ENCODE measurements around the gene ATF6. TPM values are rescaled to one million over a fixed set of nuclear protein-coding genes. Genes with fewer than 3 reads are reported as not detected.

ATF6 gene
- total and polyA plus RNA-seq, 4 donors, result 10.0 to 22.5 (median 13.4) TPM

DNA sequence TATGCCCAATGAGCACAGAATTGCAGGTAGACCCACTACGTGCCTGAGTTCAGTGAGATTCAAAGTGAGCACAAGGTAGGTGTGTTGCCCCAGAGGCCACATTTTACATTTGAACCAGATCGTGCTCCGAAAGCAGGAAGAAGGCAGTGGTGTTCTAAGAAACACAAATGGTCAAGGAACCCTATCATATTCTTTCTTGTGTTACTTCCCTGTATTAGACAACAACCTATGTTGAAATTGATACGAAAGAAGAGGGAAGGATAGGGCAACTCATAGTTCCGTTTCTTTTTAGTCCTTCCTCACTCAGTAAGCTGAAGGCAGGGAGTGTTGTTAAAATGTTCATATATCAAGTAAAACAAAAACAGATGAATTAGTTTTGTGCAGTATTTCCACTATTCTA, 223.7 kb downstream of the ATF6 start:
- Histone ChIP-seq H3K4me3 (ENCODE audit: low read depth in 1 of 3, low read length in 3 of 3) (no peak overlapping the region), H3K9me3 (ENCODE audit: control insufficient read depth in 4 of 4, low read length in 3 of 4) (peaks cover 0 to 8% (median 2%) of the 10 kb centered on the region in 4 donors), H3K27me3 (ENCODE audit: control insufficient read depth in 4 of 4, insufficient read depth in 4 of 4, low read length in 3 of 4) (no peaks in the 10 kb centered on the region), H3K27ac (ENCODE audit: low read depth in 1 of 2, low read length in 2 of 2) (no peak overlapping the region), H3K9ac (ENCODE audit: low read depth in 1 of 2, low read length in 2 of 2) (no peak overlapping the region), H3K4me1 (ENCODE audit: control insufficient read depth in 4 of 4, insufficient read depth in 4 of 4, low read length in 3 of 4) (no peaks in the 10 kb centered on the region), H3K36me3 (ENCODE audit: control insufficient read depth in 4 of 4, insufficient read depth in 3 of 4, low read depth in 1 of 4, low read length in 3 of 4) (no peaks in the 10 kb centered on the region)
- DNase-seq (ENCODE audit: low spot score), result no peak
- WGBS, result 80% methylated on average over 5 of the region's 5 CpGs
- TF ChIP-seq TAF1 (conservative IDR thresholded peaks at IDR 0.05) (no peak), NR2F2 (IDR thresholded peaks at IDR 0.05) (no peak), YY1 (IDR thresholded peaks at IDR 0.05) (no peak), EGR1 (IDR thresholded peaks at IDR 0.05; ENCODE audit: low read depth in 2 of 2) (no peak), JUND (IDR thresholded peaks at IDR 0.05) (no peak), RAD21 (IDR thresholded peaks at IDR 0.05) (no peak), FOXA1 (IDR thresholded peaks at IDR 0.05) (no peak), RXRA (IDR thresholded peaks at IDR 0.05) (no peak), SP1 (IDR thresholded peaks at IDR 0.05) (no peak), HNF4A (conservative IDR thresholded peaks at IDR 0.05) (no peak), GABPA (IDR thresholded peaks at IDR 0.05 in 1 of 2, conservative IDR thresholded peaks at IDR 0.05 in 1 of 2) (no peak), FOXA2 (IDR thresholded peaks at IDR 0.05) (no peak), HNF4G (IDR thresholded peaks at IDR 0.05) (no peak)
- TF ChIP-seq, protein P1, sequence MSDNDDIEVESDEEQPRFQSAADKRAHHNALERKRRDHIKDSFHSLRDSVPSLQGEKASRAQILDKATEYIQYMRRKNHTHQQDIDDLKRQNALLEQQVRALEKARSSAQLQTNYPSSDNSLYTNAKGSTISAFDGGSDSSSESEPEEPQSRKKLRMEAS (IDR thresholded peaks at IDR 0.05), result no peak
- TF ChIP-seq, protein P2, sequence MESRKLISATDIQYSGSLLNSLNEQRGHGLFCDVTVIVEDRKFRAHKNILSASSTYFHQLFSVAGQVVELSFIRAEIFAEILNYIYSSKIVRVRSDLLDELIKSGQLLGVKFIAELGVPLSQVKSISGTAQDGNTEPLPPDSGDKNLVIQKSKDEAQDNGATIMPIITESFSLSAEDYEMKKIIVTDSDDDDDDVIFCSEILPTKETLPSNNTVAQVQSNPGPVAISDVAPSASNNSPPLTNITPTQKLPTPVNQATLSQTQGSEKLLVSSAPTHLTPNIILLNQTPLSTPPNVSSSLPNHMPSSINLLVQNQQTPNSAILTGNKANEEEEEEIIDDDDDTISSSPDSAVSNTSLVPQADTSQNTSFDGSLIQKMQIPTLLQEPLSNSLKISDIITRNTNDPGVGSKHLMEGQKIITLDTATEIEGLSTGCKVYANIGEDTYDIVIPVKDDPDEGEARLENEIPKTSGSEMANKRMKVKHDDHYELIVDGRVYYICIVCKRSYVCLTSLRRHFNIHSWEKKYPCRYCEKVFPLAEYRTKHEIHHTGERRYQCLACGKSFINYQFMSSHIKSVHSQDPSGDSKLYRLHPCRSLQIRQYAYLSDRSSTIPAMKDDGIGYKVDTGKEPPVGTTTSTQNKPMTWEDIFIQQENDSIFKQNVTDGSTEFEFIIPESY (IDR thresholded peaks at IDR 0.05), result no peak
- TF ChIP-seq, protein P3, sequence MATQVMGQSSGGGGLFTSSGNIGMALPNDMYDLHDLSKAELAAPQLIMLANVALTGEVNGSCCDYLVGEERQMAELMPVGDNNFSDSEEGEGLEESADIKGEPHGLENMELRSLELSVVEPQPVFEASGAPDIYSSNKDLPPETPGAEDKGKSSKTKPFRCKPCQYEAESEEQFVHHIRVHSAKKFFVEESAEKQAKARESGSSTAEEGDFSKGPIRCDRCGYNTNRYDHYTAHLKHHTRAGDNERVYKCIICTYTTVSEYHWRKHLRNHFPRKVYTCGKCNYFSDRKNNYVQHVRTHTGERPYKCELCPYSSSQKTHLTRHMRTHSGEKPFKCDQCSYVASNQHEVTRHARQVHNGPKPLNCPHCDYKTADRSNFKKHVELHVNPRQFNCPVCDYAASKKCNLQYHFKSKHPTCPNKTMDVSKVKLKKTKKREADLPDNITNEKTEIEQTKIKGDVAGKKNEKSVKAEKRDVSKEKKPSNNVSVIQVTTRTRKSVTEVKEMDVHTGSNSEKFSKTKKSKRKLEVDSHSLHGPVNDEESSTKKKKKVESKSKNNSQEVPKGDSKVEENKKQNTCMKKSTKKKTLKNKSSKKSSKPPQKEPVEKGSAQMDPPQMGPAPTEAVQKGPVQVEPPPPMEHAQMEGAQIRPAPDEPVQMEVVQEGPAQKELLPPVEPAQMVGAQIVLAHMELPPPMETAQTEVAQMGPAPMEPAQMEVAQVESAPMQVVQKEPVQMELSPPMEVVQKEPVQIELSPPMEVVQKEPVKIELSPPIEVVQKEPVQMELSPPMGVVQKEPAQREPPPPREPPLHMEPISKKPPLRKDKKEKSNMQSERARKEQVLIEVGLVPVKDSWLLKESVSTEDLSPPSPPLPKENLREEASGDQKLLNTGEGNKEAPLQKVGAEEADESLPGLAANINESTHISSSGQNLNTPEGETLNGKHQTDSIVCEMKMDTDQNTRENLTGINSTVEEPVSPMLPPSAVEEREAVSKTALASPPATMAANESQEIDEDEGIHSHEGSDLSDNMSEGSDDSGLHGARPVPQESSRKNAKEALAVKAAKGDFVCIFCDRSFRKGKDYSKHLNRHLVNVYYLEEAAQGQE (IDR thresholded peaks at IDR 0.05), result no peak
- TF ChIP-seq, protein P4, sequence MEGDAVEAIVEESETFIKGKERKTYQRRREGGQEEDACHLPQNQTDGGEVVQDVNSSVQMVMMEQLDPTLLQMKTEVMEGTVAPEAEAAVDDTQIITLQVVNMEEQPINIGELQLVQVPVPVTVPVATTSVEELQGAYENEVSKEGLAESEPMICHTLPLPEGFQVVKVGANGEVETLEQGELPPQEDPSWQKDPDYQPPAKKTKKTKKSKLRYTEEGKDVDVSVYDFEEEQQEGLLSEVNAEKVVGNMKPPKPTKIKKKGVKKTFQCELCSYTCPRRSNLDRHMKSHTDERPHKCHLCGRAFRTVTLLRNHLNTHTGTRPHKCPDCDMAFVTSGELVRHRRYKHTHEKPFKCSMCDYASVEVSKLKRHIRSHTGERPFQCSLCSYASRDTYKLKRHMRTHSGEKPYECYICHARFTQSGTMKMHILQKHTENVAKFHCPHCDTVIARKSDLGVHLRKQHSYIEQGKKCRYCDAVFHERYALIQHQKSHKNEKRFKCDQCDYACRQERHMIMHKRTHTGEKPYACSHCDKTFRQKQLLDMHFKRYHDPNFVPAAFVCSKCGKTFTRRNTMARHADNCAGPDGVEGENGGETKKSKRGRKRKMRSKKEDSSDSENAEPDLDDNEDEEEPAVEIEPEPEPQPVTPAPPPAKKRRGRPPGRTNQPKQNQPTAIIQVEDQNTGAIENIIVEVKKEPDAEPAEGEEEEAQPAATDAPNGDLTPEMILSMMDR (IDR thresholded peaks at IDR 0.05; ENCODE audit: low read depth, low read length, missing input control), result no peak
- TF ChIP-seq, protein P5, sequence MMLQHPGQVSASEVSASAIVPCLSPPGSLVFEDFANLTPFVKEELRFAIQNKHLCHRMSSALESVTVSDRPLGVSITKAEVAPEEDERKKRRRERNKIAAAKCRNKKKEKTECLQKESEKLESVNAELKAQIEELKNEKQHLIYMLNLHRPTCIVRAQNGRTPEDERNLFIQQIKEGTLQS (IDR thresholded peaks at IDR 0.05), result no peak

Data from liver (tissue), 9 donors.